Astrocyte (in vitro differentiated cells and primary cell): ENCODE results near the gene SH3BP4.

ENCODE experiments used
- CTCF ChIP-seq: IDR thresholded peaks from 2 replicates; pipeline ENCODE4 v1.5.1; 2011; ENCODE audit warnings: low read depth, mild to moderate bottlenecking, inconsistent platforms, low read length, moderate library complexity; ENCODE audit not compliant: insufficient read depth
- EZH2 ChIP-seq: IDR thresholded peaks from 2 replicates; pipeline ENCODE4 v1.6.1; 2012; ENCODE audit warnings: mild to moderate bottlenecking, low read length, inconsistent platforms; ENCODE audit not compliant: insufficient read depth

GRCh38 chr2:234970477-234970882 is 18.7 kb downstream of the SH3BP4 start:
- TF ChIP-seq CTCF (no peak), EZH2 (no peak)
